ENCODE measurements around the gene NAA20.
"Not testable (repeated sequence)": the region's sequence is repeated elsewhere in the genome, so short reads cannot be mapped to it uniquely, and the experiment has no call there.

NAA20 gene

DNA sequence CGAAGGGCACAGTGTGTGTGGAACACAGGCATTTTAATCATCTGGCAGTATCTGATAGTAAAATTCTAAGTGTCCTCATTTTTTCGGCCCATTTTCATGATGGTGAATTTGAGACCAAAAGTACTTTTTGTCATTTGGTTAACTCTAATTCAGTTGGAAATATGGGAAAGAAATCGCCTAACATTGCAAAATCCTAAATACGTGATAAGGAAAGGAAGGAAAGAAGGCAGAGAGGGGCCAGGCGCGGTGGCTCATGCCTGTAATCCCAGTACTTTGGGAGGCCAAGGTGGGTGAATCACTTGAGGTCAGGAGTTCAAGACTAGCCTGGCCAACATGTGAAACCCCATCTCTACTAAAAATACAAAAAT is 13.2 kb upstream of the NAA20 start:
- H3K4me3 ChIP-seq (ENCODE audit: low read length), result peak overlapping the region; percentile 11
- peaks cover 34% of the 10 kb centered on the region for H3K36me3 ChIP-seq (ENCODE audit: insufficient read depth, low read length)
- not testable (repeated sequence) for H3K9ac ChIP-seq (ENCODE audit: low read depth, low read length); H3K27me3 ChIP-seq (ENCODE audit: control insufficient read depth, insufficient read depth, low read length); H3K9me3 ChIP-seq (replicated peaks; ENCODE audit: low read length)
- peaks cover 26% of the 10 kb centered on the region for H3K4me1 ChIP-seq (ENCODE audit: control insufficient read depth, insufficient read depth, low read length)
- H3K4me2 ChIP-seq (ENCODE audit: low read length), result peak overlapping the region; percentile 62

- no peaks in the 10 kb centered on the region for H3K9me3 ChIP-seq (replicated peaks; ENCODE audit: low read length)
- H3K4me3 ChIP-seq (ENCODE audit: low read length), result no peak overlapping the region
- H3K9ac ChIP-seq (ENCODE audit: low read depth, low read length), result no peak overlapping the region
- H3K4me1 ChIP-seq (ENCODE audit: control insufficient read depth, insufficient read depth, low read length), result peaks cover 36% of the 10 kb centered on the region
- H3K36me3 ChIP-seq (ENCODE audit: insufficient read depth, low read length), result peaks cover 20% of the 10 kb centered on the region
- no peaks in the 10 kb centered on the region for H3K27me3 ChIP-seq (ENCODE audit: control insufficient read depth, insufficient read depth, low read length)
- no peak overlapping the region for H3K4me2 ChIP-seq (ENCODE audit: low read length)
Observed at GRCh38 chr20:20005342-20005741, 11.8 kb upstream of the NAA20 start.

GRCh38 chr20:20009784-20010253 is 7.3 kb upstream of the NAA20 start:
- H3K27me3 ChIP-seq (ENCODE audit: control insufficient read depth, insufficient read depth, low read length), result no peaks in the 10 kb centered on the region
- no peaks in the 10 kb centered on the region for H3K36me3 ChIP-seq (ENCODE audit: insufficient read depth, low read length)
- no peaks in the 10 kb centered on the region for H3K9me3 ChIP-seq (replicated peaks; ENCODE audit: low read length)
- peaks cover 18% of the 10 kb centered on the region for H3K4me1 ChIP-seq (ENCODE audit: control insufficient read depth, insufficient read depth, low read length)
- peak overlapping the region; percentile 43 for H3K4me2 ChIP-seq (ENCODE audit: low read length)
- H3K9ac ChIP-seq (ENCODE audit: low read depth, low read length), result no peak overlapping the region
- no peak overlapping the region for H3K4me3 ChIP-seq (ENCODE audit: low read length)

GRCh38 chr20:20010639-20011500 is 6.3 kb upstream of the NAA20 start:
- H3K4me1 ChIP-seq (ENCODE audit: control insufficient read depth, insufficient read depth, low read length), result peaks cover 18% of the 10 kb centered on the region
- H3K4me2 ChIP-seq (ENCODE audit: low read length), result peak overlapping the region; percentile 75
- H3K36me3 ChIP-seq (ENCODE audit: insufficient read depth, low read length), result no peaks in the 10 kb centered on the region
- no peaks in the 10 kb centered on the region for H3K9me3 ChIP-seq (replicated peaks; ENCODE audit: low read length)
- H3K27me3 ChIP-seq (ENCODE audit: control insufficient read depth, insufficient read depth, low read length), result no peaks in the 10 kb centered on the region
- H3K4me3 ChIP-seq (ENCODE audit: low read length), result peak overlapping the region; percentile 5
- H3K9ac ChIP-seq (ENCODE audit: low read depth, low read length), result peak overlapping the region; percentile 6

DNA sequence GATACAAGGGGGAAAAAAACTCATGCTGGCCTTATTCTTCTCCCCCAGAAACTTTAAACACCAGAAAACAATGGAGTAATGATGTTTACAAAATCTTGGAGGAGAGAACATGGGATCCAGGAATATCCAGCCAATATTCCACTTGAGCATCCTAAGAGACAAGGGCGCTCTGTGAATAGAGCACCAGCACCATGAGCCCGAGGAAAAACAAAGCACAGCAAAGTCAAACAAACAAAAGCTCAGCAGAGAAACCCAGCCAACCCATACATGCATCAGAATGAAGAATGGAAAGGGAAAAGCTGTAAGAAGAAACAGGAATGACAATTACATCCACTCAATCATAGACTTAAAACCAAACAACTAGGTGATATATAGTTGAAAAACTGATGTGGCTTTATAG is 4.6 kb upstream of the NAA20 start:
- Histone ChIP-seq H3K4me1 (ENCODE audit: control insufficient read depth, insufficient read depth, low read length) (peaks cover 18% of the 10 kb centered on the region), H3K9ac (ENCODE audit: low read depth, low read length) (no peak overlapping the region), H3K36me3 (ENCODE audit: insufficient read depth, low read length) (no peaks in the 10 kb centered on the region), H3K4me3 (ENCODE audit: low read length) (no peak overlapping the region), H3K4me2 (ENCODE audit: low read length) (no peak overlapping the region), H3K27me3 (ENCODE audit: control insufficient read depth, insufficient read depth, low read length) (no peaks in the 10 kb centered on the region), H3K9me3 (replicated peaks; ENCODE audit: low read length) (no peaks in the 10 kb centered on the region)

DNA sequence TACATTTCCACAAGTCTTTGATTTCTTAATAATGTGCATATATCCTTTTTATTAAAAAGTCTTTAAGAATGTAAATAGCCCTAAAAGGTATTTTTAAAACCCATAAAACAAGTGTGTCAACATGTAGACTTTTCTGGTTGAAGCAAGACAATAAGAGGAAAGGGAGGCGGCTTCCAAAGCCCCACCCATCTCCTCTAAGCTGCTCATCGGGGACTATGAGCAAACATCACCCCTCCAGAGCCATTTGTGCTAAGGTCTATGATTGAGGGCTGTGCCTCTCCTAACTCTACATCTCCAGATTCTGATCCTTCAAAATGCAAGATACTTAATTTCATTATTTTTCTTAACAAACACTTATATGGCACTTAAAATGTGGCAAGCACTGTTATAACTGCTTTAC is 2.5 kb upstream of the NAA20 start:
- Histone ChIP-seq H3K9ac (ENCODE audit: low read depth, low read length) (no peak overlapping the region), H3K27me3 (ENCODE audit: control insufficient read depth, insufficient read depth, low read length) (no peaks in the 10 kb centered on the region), H3K4me1 (ENCODE audit: control insufficient read depth, insufficient read depth, low read length) (peaks cover 28% of the 10 kb centered on the region), H3K36me3 (ENCODE audit: insufficient read depth, low read length) (peaks cover 5% of the 10 kb centered on the region), H3K9me3 (replicated peaks; ENCODE audit: low read length) (no peaks in the 10 kb centered on the region), H3K4me3 (ENCODE audit: low read length) (no peak overlapping the region), H3K4me2 (ENCODE audit: low read length) (no peak overlapping the region)

- no peaks in the 10 kb centered on the region for H3K9me3 ChIP-seq (replicated peaks; ENCODE audit: low read length)
- H3K4me3 ChIP-seq (ENCODE audit: low read length), result peak overlapping the region; percentile 97
- H3K4me1 ChIP-seq (ENCODE audit: control insufficient read depth, insufficient read depth, low read length), result peaks cover 13% of the 10 kb centered on the region
- H3K4me2 ChIP-seq (ENCODE audit: low read length), result peak overlapping the region; percentile 97
- peaks cover 5% of the 10 kb centered on the region for H3K36me3 ChIP-seq (ENCODE audit: insufficient read depth, low read length)
- H3K9ac ChIP-seq (ENCODE audit: low read depth, low read length), result peak overlapping the region; percentile 97
- no peaks in the 10 kb centered on the region for H3K27me3 ChIP-seq (ENCODE audit: control insufficient read depth, insufficient read depth, low read length)
Observed at GRCh38 chr20:20017844-20018185, 653 bp downstream of the NAA20 start.

DNA sequence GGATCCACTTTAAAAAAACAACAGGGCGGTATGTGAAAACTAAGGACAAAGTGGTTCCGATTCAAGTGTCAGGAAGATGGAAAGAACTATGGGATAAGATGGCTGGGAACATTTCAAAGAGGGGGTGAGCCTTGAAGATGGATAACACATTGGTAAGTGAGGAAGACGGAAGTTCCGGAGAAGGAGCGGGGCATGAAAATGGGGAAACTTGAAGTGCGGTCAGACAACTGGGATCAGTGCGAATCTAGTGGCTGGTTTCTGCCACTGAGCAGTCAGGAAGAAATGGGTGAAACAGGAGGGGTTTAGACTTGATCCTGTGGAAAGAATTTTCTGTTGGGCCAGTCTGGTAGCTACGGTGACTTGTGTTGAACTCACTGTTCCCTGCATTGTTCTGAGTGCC is 1.2 kb downstream of the NAA20 start:
- no peaks in the 10 kb centered on the region for H3K9me3 ChIP-seq (replicated peaks; ENCODE audit: low read length)
- H3K4me3 ChIP-seq (ENCODE audit: low read length), result peak overlapping the region; percentile 97
- peak overlapping the region; percentile 97 for H3K9ac ChIP-seq (ENCODE audit: low read depth, low read length)
- no peaks in the 10 kb centered on the region for H3K27me3 ChIP-seq (ENCODE audit: control insufficient read depth, insufficient read depth, low read length)
- peaks cover 7% of the 10 kb centered on the region for H3K36me3 ChIP-seq (ENCODE audit: insufficient read depth, low read length)
- peaks cover 13% of the 10 kb centered on the region for H3K4me1 ChIP-seq (ENCODE audit: control insufficient read depth, insufficient read depth, low read length)
- peak overlapping the region; percentile 97 for H3K4me2 ChIP-seq (ENCODE audit: low read length)

GRCh38 chr20:20019123-20019522 is 2.0 kb downstream of the NAA20 start:
- no peak overlapping the region for H3K9ac ChIP-seq (ENCODE audit: low read depth, low read length)
- H3K4me3 ChIP-seq (ENCODE audit: low read length), result no peak overlapping the region

GRCh38 chr20:20020908-20021307 is 3.7 kb downstream of the NAA20 start:
- Histone ChIP-seq H3K9me3 (replicated peaks; ENCODE audit: low read length) (no peaks in the 10 kb centered on the region), H3K27me3 (ENCODE audit: control insufficient read depth, insufficient read depth, low read length) (no peaks in the 10 kb centered on the region), H3K4me3 (ENCODE audit: low read length) (no peak overlapping the region), H3K36me3 (ENCODE audit: insufficient read depth, low read length) (peaks cover 15% of the 10 kb centered on the region), H3K4me1 (ENCODE audit: control insufficient read depth, insufficient read depth, low read length) (peaks cover 23% of the 10 kb centered on the region), H3K4me2 (ENCODE audit: low read length) (no peak overlapping the region), H3K9ac (ENCODE audit: low read depth, low read length) (no peak overlapping the region)

More at GRCh38 chr20:20019123-20019522, 2.0 kb downstream of the NAA20 start:
- H3K9me3 ChIP-seq (replicated peaks; ENCODE audit: low read length), result no peaks in the 10 kb centered on the region
- H3K4me1 ChIP-seq (ENCODE audit: control insufficient read depth, insufficient read depth, low read length), result peaks cover 13% of the 10 kb centered on the region
- H3K4me2 ChIP-seq (ENCODE audit: low read length), result no peak overlapping the region
- no peaks in the 10 kb centered on the region for H3K27me3 ChIP-seq (ENCODE audit: control insufficient read depth, insufficient read depth, low read length)
- peaks cover 10% of the 10 kb centered on the region for H3K36me3 ChIP-seq (ENCODE audit: insufficient read depth, low read length)

DNA sequence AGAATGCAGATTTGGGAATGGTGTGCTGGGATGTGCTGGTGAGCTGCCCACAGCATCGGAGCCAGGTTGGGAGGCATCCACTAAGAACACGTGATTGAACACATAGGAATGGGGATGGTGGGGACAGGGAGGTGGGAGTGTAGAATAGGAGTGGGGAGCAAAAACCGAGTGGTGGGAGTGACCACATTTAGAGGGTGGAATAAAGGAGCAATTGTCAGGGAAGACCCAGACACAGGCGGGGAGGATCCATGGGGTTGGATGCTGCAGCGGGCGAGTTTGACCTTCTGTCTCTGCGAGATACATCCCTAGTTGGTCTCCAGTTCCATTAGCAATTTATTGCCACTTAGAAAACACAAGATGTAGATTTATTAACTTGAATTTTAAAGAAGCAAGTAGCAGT is 4.7 kb downstream of the NAA20 start:
- no peak overlapping the region for H3K4me3 ChIP-seq (ENCODE audit: low read length)
- peaks cover 19% of the 10 kb centered on the region for H3K36me3 ChIP-seq (ENCODE audit: insufficient read depth, low read length)

GRCh38 chr20:20022498-20022897 is 5.3 kb downstream of the NAA20 start:
- no peaks in the 10 kb centered on the region for H3K9me3 ChIP-seq (replicated peaks; ENCODE audit: low read length)
- H3K4me1 ChIP-seq (ENCODE audit: control insufficient read depth, insufficient read depth, low read length), result peaks cover 23% of the 10 kb centered on the region
- H3K27me3 ChIP-seq (ENCODE audit: control insufficient read depth, insufficient read depth, low read length), result no peaks in the 10 kb centered on the region
- no peak overlapping the region for H3K9ac ChIP-seq (ENCODE audit: low read depth, low read length)
- peaks cover 25% of the 10 kb centered on the region for H3K36me3 ChIP-seq (ENCODE audit: insufficient read depth, low read length)
- H3K4me3 ChIP-seq (ENCODE audit: low read length), result no peak overlapping the region
- no peak overlapping the region for H3K4me2 ChIP-seq (ENCODE audit: low read length)

More for the DNA sequence above, 4.7 kb downstream of the NAA20 start:
- Histone ChIP-seq H3K9me3 (replicated peaks; ENCODE audit: low read length) (no peaks in the 10 kb centered on the region), H3K4me2 (ENCODE audit: low read length) (no peak overlapping the region), H3K4me1 (ENCODE audit: control insufficient read depth, insufficient read depth, low read length) (peaks cover 23% of the 10 kb centered on the region), H3K27me3 (ENCODE audit: control insufficient read depth, insufficient read depth, low read length) (no peaks in the 10 kb centered on the region), H3K9ac (ENCODE audit: low read depth, low read length) (no peak overlapping the region)

Measured in skeletal muscle satellite cell (primary cell).